ENCODE data around the gene MRPS11. TPM values are rescaled to one million over a fixed set of nuclear protein-coding genes. Genes with fewer than 3 reads are reported as not detected.

Gene MRPS11
- total and polyA plus RNA-seq, 2 experiments from 2014 or later, result 28.5 to 67.8 TPM

DNA sequence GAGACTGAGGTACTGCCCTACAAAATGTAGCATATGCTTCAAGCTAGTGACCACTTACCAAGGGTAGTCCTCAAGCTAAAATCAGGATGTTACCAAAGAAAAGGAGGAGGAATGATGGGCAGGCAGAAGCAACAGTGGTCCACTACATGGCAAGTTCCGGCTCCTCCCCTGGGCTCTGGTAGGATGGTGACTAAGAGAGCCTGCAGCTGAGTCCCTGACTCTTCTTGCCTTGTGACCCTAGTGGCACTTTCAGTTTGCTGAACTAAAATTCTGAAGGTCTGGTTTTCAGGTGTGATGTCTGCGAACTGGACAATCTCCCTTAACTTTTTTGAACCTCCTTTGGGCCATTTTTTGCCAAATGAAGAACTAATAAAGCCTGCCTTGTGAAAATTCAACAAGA, 41.2 kb upstream of the MRPS11 start:
- Histone ChIP-seq H3K27ac (no peak overlapping the region), H3K4me3 (no peak overlapping the region), H3K27me3 (peaks cover 13% of the 10 kb centered on the region), H3K79me2 (no peaks in the 10 kb centered on the region), H3K4me2 (no peak overlapping the region), H3K9me3 (ENCODE audit: low read depth) (no peaks in the 10 kb centered on the region), H2AFZ (no peak overlapping the region), H3K4me1 (ENCODE audit: insufficient read depth) (no peaks in the 10 kb centered on the region), H3K36me3 (replicated peaks; ENCODE audit: insufficient read depth, low read depth) (no peaks in the 10 kb centered on the region), H3K9me2 (replicated peaks; ENCODE audit: insufficient read depth) (no peaks in the 10 kb centered on the region), H4K20me1 (ENCODE audit: insufficient read depth, poor library complexity, severe bottlenecking) (no peaks in the 10 kb centered on the region)
- WGBS (ENCODE audit: low lambda C conversion rate, missing lambda C conversion rate), result 81% methylated on average over 2 of the region's 2 CpGs
- TF ChIP-seq EZH2 (IDR thresholded peaks at IDR 0.05; ENCODE audit: borderline replicate concordance), result no peak
- no peak for TF ChIP-seq EZH2phosphoT487 (IDR thresholded peaks at IDR 0.05; ENCODE audit: low read depth, severe bottlenecking, unreplicated experiment)
- TF ChIP-seq, protein P1, sequence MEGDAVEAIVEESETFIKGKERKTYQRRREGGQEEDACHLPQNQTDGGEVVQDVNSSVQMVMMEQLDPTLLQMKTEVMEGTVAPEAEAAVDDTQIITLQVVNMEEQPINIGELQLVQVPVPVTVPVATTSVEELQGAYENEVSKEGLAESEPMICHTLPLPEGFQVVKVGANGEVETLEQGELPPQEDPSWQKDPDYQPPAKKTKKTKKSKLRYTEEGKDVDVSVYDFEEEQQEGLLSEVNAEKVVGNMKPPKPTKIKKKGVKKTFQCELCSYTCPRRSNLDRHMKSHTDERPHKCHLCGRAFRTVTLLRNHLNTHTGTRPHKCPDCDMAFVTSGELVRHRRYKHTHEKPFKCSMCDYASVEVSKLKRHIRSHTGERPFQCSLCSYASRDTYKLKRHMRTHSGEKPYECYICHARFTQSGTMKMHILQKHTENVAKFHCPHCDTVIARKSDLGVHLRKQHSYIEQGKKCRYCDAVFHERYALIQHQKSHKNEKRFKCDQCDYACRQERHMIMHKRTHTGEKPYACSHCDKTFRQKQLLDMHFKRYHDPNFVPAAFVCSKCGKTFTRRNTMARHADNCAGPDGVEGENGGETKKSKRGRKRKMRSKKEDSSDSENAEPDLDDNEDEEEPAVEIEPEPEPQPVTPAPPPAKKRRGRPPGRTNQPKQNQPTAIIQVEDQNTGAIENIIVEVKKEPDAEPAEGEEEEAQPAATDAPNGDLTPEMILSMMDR (IDR thresholded peaks at IDR 0.05; ENCODE audit: poor library complexity), result no peak
- DNase-seq (ENCODE audit: low spot score), result no peak

DNA sequence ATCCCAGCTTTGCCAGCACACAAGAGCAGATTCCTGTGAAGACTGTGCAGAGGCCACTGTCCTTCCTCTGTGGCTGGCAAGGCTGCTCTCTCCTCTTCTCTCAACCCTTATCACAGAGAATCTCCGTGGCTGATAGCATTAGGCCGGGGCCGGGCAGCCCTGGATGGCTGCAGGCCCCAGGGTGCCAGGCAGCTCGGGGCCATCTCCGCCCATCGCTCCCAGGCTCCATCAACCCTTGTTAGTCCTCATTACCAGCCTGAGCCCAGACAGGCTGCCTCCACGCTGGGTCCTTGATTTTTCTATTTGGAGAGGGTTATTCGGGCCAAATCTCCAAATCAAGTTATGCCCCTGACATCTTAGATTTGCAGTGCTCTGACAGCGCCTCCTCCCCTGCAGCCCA, 39.5 kb upstream of the MRPS11 start:
- Histone ChIP-seq H3K9me3 (ENCODE audit: low read depth) (no peaks in the 10 kb centered on the region), H3K27me3 (peaks cover 13% of the 10 kb centered on the region), H2AFZ (no peak overlapping the region), H3K4me1 (ENCODE audit: insufficient read depth) (no peaks in the 10 kb centered on the region), H3K79me2 (no peaks in the 10 kb centered on the region), H3K27ac (no peak overlapping the region), H4K20me1 (ENCODE audit: insufficient read depth, poor library complexity, severe bottlenecking) (no peaks in the 10 kb centered on the region), H3K9me2 (replicated peaks; ENCODE audit: insufficient read depth) (no peaks in the 10 kb centered on the region), H3K4me2 (no peak overlapping the region), H3K36me3 (replicated peaks; ENCODE audit: insufficient read depth, low read depth) (no peaks in the 10 kb centered on the region), H3K4me3 (no peak overlapping the region)
- WGBS (ENCODE audit: low lambda C conversion rate, missing lambda C conversion rate), result 61% methylated on average over 9 of the region's 9 CpGs
- no peak for DNase-seq (ENCODE audit: low spot score)
- no peak for TF ChIP-seq EZH2phosphoT487 (IDR thresholded peaks at IDR 0.05; ENCODE audit: low read depth, severe bottlenecking, unreplicated experiment)

DNA sequence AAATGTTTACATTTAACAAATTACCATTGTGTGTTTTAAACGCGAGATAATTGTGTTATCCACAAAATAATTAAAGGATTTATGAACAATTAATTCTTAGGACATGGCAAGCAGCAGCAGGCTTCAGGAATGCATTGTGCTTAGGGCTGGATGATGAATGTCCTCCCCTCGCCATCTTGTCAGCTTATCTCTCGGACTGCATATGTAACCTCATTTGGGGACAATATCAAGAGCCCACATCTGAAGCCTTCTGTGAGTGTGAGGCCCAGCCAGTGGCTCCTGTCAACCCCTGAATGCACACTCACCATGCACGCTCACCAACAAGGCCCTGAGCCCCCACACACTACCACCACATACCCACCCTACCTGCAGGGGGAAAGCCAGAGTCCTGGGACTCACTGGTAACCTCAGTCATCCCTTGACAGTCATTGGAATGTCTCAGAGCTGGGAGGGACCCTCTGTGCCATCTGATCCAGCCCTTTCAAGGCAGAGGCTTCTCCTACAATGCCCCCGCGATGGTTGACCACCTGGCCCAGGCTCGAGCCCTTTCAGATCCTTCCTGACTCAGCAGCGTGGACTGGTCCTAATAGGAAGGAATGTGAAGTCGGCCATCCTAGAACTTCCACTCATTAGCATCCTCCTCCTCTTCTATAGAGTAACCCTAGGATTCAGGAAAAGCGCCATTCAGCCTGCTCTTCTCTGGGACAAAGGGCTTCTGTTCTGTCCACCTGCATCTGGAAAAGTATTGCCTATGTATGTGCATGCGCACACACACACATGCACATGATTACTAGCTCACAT, 38.5 kb upstream of the MRPS11 start:
- Histone ChIP-seq H3K36me3 (replicated peaks; ENCODE audit: insufficient read depth, low read depth) (no peaks in the 10 kb centered on the region), H3K9me2 (replicated peaks; ENCODE audit: insufficient read depth) (no peaks in the 10 kb centered on the region), H2AFZ (no peak overlapping the region), H3K9me3 (ENCODE audit: low read depth) (no peaks in the 10 kb centered on the region), H3K27me3 (peaks cover 13% of the 10 kb centered on the region), H3K4me3 (no peak overlapping the region), H3K79me2 (no peaks in the 10 kb centered on the region), H3K4me1 (ENCODE audit: insufficient read depth) (no peaks in the 10 kb centered on the region), H3K4me2 (no peak overlapping the region), H4K20me1 (ENCODE audit: insufficient read depth, poor library complexity, severe bottlenecking) (no peaks in the 10 kb centered on the region), H3K27ac (no peak overlapping the region)
- WGBS (ENCODE audit: low lambda C conversion rate, missing lambda C conversion rate), result 79% methylated on average over 12 of the region's 12 CpGs
- no peak for TF ChIP-seq EZH2phosphoT487 (IDR thresholded peaks at IDR 0.05; ENCODE audit: low read depth, severe bottlenecking, unreplicated experiment)
- no peak for TF ChIP-seq EZH2 (IDR thresholded peaks at IDR 0.05; ENCODE audit: borderline replicate concordance)
- TF ChIP-seq, protein P1 (IDR thresholded peaks at IDR 0.05; ENCODE audit: poor library complexity), result no peak
- no peak for DNase-seq (ENCODE audit: low spot score)

- no peaks in the 10 kb centered on the region for H4K20me1 ChIP-seq (ENCODE audit: insufficient read depth, poor library complexity, severe bottlenecking)
- no peaks in the 10 kb centered on the region for H3K36me3 ChIP-seq (replicated peaks; ENCODE audit: insufficient read depth, low read depth)
- no peaks in the 10 kb centered on the region for H3K9me2 ChIP-seq (replicated peaks; ENCODE audit: insufficient read depth)
- H3K79me2 ChIP-seq, result no peaks in the 10 kb centered on the region
- no peak overlapping the region for H2AFZ ChIP-seq
- TF ChIP-seq, protein P1 (IDR thresholded peaks at IDR 0.05; ENCODE audit: poor library complexity), result no peak
- TF ChIP-seq EZH2phosphoT487 (IDR thresholded peaks at IDR 0.05; ENCODE audit: low read depth, severe bottlenecking, unreplicated experiment) (no peak), EZH2 (IDR thresholded peaks at IDR 0.05; ENCODE audit: borderline replicate concordance) (no peak)
- no peaks in the 10 kb centered on the region for H3K4me1 ChIP-seq (ENCODE audit: insufficient read depth)
- DNase-seq (ENCODE audit: low spot score), result no peak
- H3K4me2 ChIP-seq, result no peak overlapping the region
- no peak overlapping the region for H3K4me3 ChIP-seq
- H3K27me3 ChIP-seq, result peaks cover 13% of the 10 kb centered on the region
- no peak overlapping the region for H3K27ac ChIP-seq
- no peaks in the 10 kb centered on the region for H3K9me3 ChIP-seq (ENCODE audit: low read depth)
Observed at GRCh38 chr15:88430051-88430450, 37.5 kb upstream of the MRPS11 start.
